Medulla oblongata (tissue), 1 donor: Measurements from ENCODE around the gene CHSY1.
A peak's percentile ranks its signal among the peaks of the same experiment; 100 is the strongest.

Source experiments
- DNase-seq: peaks from one replicate; pipeline ENCODE4 v3.0.0-alpha.2; 2015; ENCODE audit errors: extremely low spot score

The CHSY1 gene

GRCh38 chr15:101152914-101153313, 98.9 kb downstream of the CHSY1 start:
- DNase-seq = peak; percentile 62

- no peak for DNase-seq
Observed at GRCh38 chr15:101151288-101151687, 100.6 kb downstream of the CHSY1 start.

GRCh38 chr15:101150723-101151040, 101.2 kb downstream of the CHSY1 start:
- no peak for DNase-seq

GRCh38 chr15:101149864-101150722, 101.8 kb downstream of the CHSY1 start:
- no peak for DNase-seq

GRCh38 chr15:101148881-101149664, 102.8 kb downstream of the CHSY1 start:
- no peak for DNase-seq

- no peak for DNase-seq
Observed at GRCh38 chr15:101148166-101148880, 103.5 kb downstream of the CHSY1 start.

- DNase-seq = no peak
Observed at GRCh38 chr15:101147181-101147580, 104.7 kb downstream of the CHSY1 start.

GRCh38 chr15:101146118-101146702, 105.6 kb downstream of the CHSY1 start:
- DNase-seq = no peak

- DNase-seq = no peak
Observed at GRCh38 chr15:101145362-101145761, 106.5 kb downstream of the CHSY1 start.

- DNase-seq = no peak
Observed at GRCh38 chr15:101143321-101143720, 108.5 kb downstream of the CHSY1 start.

- DNase-seq = no peak
Observed at GRCh38 chr15:101142711-101143110, 109.1 kb downstream of the CHSY1 start.

GRCh38 chr15:101141926-101142527, 109.8 kb downstream of the CHSY1 start:
- no peak for DNase-seq

- no peak for DNase-seq
Observed at GRCh38 chr15:101140697-101141065, 111.2 kb downstream of the CHSY1 start.

GRCh38 chr15:101139986-101140696, 111.7 kb downstream of the CHSY1 start:
- DNase-seq = peak; percentile 42

GRCh38 chr15:101138913-101139880, 112.7 kb downstream of the CHSY1 start:
- no peak for DNase-seq

GRCh38 chr15:101138086-101138660, 113.7 kb downstream of the CHSY1 start:
- DNase-seq = no peak

GRCh38 chr15:101137312-101137940, 114.4 kb downstream of the CHSY1 start:
- no peak for DNase-seq

- DNase-seq = no peak
Observed at GRCh38 chr15:101136381-101137268, 115.2 kb downstream of the CHSY1 start.
